GM13976 (cell line): ENCODE data around the gene S100A6.
"Not testable (repeated sequence)": the region's sequence is repeated elsewhere in the genome, so short reads cannot be mapped to it uniquely, and the experiment has no call there.

Experiments used
- DNase-seq: peaks from one replicate; pipeline ENCODE4 v3.0.0; 2012; ENCODE audit warnings: low spot score
- in situ Hi-C: fragments of 300-500 bp; cut with MboI; formaldehyde crosslinking; loops from one replicate; pipeline ENCODE4 v1.12.0; 2022; ENCODE audit warnings: low sequenced_read_pairs, mixed read lengths, inconsistent platforms; ENCODE audit not compliant: unreplicated experiment
- TF ChIP-seq, protein P1 (sequence below): IDR thresholded peaks from 2 replicates; pipeline ENCODE4 v1.5.1; 2012; ENCODE audit warnings: borderline replicate concordance, mild to moderate bottlenecking; ENCODE audit not compliant: insufficient read depth; ENCODE audit errors: extremely low read depth, missing control alignments, control extremely low read depth

The S100A6 gene

DNA sequence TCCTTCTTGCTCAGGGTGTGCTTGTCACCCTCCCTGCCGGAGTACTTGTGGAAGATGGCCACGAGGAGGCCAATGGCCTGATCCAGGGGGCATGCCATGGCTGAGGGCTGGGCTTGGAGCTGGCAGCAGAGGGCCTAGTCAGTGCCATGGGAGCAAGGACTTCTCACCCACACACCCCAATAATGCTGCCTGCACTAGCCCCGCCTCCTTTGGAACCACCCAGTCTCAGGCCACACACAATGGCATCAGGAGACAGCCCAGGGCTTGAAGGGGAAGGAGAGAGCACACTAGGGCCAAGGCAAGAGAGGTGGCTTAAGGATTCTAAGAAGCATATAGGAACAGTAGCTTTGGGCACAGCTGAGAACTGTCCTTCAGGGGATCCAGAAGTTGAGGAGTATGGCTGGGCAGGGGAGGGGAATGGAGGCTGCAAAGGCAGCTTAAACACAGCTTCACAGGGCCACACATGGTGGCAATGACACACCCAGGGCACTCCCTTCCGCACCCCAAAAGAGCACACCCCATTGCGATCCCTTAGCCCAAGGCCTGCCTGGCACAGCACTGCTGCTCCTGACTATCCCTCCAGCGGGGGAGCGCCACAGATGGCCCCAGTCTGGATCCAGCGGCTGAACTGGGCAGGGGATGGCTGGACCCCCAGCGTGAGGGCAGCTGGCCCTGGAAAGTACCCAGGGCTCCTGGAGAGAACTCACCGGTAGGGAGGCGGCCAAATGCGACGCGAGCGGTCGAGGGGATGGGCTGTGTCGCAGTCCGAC, at the start of gene S100A6:
TSS of gene S100A6 (minus strand) at position 750 of the 770 bp plus-strand sequence. CDS start at position 98, 652 bp downstream.
- in situ Hi-C loops = no loop called here
- DNase-seq = no peak
- TF ChIP-seq, protein P1, sequence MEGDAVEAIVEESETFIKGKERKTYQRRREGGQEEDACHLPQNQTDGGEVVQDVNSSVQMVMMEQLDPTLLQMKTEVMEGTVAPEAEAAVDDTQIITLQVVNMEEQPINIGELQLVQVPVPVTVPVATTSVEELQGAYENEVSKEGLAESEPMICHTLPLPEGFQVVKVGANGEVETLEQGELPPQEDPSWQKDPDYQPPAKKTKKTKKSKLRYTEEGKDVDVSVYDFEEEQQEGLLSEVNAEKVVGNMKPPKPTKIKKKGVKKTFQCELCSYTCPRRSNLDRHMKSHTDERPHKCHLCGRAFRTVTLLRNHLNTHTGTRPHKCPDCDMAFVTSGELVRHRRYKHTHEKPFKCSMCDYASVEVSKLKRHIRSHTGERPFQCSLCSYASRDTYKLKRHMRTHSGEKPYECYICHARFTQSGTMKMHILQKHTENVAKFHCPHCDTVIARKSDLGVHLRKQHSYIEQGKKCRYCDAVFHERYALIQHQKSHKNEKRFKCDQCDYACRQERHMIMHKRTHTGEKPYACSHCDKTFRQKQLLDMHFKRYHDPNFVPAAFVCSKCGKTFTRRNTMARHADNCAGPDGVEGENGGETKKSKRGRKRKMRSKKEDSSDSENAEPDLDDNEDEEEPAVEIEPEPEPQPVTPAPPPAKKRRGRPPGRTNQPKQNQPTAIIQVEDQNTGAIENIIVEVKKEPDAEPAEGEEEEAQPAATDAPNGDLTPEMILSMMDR = no peak

DNA sequence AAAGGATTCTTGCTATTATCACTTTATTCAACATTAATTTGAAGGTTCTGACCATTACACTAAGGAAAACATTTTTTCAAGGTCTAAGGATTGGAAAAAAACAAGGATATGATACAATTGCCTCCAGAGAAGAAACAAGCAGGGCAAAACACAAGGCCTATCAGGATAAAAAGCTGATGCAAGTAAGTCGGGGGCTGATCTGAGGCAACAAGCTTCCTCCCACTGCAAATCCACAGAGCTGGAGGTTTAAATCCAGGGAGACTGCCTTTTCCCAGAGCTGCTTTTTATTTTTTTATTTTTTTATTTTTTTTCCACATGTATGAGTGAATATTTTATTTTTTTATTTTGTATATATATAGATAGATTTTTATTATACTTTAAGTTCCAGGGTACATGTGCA, 49.2 kb upstream of the S100A6 start:
- TF ChIP-seq, protein P1 = no peak
- no peak for DNase-seq
- in situ Hi-C loops = no loop called here

DNA sequence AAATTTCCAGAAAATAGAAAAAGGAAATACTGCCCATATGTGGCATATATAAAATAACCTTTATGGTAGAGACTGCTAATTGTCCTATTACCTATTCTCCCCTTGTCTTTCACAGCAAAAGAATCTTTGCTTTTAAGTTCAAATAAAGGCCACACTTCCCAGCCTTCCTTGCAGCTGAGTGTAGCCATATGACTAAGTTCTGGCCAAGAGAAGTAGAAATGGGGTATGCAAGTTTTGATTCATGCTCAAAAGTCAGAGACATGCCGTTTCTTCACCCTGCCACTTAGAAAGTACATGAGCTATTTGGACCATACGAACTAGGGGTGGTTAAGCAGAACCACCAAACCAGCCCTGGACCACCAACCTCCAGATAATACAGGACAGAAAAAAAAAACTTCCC, 48.2 kb upstream of the S100A6 start:
- DNase-seq = no peak
- in situ Hi-C loops = no loop called here
- TF ChIP-seq, protein P1 = no peak

DNA sequence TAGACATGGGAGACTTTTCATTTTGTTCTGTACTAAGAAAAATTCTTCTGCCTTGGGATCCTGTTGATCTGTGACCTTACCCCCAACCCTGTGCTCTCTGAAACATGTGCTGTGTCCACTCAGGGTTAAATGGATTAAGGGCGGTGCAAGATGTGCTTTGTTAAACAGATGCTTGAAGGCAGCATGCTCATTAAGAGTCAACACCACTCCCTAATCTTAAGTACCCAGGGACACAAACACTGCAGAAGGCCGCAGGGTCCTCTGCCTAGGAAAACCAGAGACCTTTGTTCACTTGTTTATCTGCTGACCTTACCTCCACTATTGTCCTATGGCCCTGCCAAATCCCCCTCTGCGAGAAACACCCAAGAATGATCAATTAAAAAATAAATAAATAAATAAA, 47.7 kb upstream of the S100A6 start:
- in situ Hi-C loops, DNase-seq: not testable (repeated sequence)

DNA sequence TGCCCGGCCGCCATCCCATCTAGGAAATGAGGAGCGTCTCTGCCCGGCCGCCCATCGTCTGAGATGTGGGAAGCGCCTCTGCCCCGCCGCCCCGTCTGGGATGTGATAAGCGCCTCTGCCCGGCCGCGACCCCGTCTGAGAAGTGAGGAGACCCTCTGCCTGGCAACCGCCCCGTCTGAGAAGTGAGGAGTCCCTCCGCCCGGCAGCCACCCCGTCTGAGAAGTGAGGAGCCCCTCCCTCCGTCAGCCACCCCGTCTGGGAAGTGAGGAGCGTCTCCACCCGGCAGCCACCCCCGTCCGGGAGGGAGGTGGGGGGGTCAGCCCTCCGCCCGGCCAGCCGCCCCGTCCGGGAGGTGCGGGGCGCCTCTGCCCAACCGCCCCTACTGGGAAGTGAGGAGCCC, 47.0 kb upstream of the S100A6 start:
- DNase-seq, in situ Hi-C loops: not testable (repeated sequence)

DNA sequence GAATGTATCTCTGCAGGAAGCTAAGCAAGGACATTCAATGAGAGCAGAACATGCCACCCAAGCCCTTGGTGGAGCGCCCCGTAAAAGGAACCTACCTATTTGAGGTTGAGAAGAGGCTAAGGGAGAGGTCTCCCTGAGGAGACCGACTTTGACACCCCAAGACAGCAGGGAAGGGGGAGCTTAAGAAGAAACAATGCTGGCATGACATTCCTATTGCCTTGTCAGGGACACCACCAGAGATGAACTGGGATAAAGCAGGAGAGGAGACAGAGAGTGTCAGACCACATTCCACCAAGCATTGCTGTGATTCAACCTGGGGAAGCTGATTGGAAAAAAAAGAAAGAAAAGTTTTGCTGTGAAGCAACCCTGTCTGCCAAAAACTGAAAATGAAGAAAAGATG, 43.1 kb upstream of the S100A6 start:
- in situ Hi-C loops = no loop called here
- TF ChIP-seq, protein P1 = no peak

DNA sequence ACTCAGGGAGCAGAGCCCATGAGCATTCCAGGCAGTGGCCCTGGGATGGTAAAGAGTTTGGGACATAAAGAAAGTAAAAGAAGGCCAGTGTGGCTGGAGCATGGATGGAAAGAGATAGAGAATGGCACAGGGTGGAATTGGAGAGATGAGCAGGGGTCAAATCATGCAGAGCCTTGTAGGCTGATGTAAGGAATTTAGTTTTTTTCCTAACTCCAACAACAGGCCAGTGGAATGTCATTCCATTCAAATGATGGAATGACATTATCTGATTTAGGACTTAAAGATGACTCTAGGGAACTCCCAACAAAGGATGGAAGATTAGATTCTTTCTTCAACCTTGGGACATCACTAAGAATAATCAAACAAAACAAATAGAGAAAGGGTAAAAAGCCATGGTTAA, 42.7 kb upstream of the S100A6 start:
- in situ Hi-C loops = no loop called here
- TF ChIP-seq, protein P1 = no peak
- DNase-seq = no peak

More for the DNA sequence above, 43.1 kb upstream of the S100A6 start:
- DNase-seq = no peak
